ENCODE data around the gene CBY3. TPM values are rescaled to one million over a fixed set of nuclear protein-coding genes. Genes with fewer than 3 reads are reported as not detected.
"Not testable (repeated sequence)": the region's sequence is repeated elsewhere in the genome, so short reads cannot be mapped to it uniquely, and the experiment has no call there.

The CBY3 gene
- 0.28 TPM for polyA plus RNA-seq (2013, experiment 1 of 2; ENCODE audit: insufficient read length)
- polyA plus RNA-seq (2013, experiment 2 of 2; ENCODE audit: insufficient read length) = 0.16 TPM

- no peak for DNase-seq
These were observed at the start of gene CBY3 for GRCh38 chr5:179680780-179681401. Gene CBY3 (minus strand): TSS chr5:179681034. CDS start chr5:179680918, 116 bp downstream.

GRCh38 chr5:179730356-179730755 is 49.5 kb upstream of the CBY3 start:
- DNase-seq = no peak

GRCh38 chr5:179729727-179730126 is 48.9 kb upstream of the CBY3 start:
- DNase-seq = no peak

GRCh38 chr5:179729303-179729702 is 48.5 kb upstream of the CBY3 start:
- no peak for DNase-seq

GRCh38 chr5:179727106-179727505 is 46.3 kb upstream of the CBY3 start:
- DNase-seq = no peak

- no peak for DNase-seq
These were observed 43.3 kb upstream of the CBY3 start for GRCh38 chr5:179724163-179724562.

- no peak for DNase-seq
These were observed 39.4 kb upstream of the CBY3 start for GRCh38 chr5:179720222-179720621.

GRCh38 chr5:179716286-179716685 is 35.5 kb upstream of the CBY3 start:
- no peak for DNase-seq

GRCh38 chr5:179700401-179700918 is 19.6 kb upstream of the CBY3 start:
- DNase-seq = no peak

- peak; percentile 18 for DNase-seq
These were observed 18.9 kb upstream of the CBY3 start for GRCh38 chr5:179699616-179700237.

- DNase-seq = no peak
These were observed 18.2 kb upstream of the CBY3 start, which contains the start of gene CANX for GRCh38 chr5:179698935-179699615. Gene CANX (plus strand): TSS chr5:179698967. CDS start chr5:179705682, 6,715 bp downstream.

GRCh38 chr5:179697993-179698934 is 17.4 kb upstream of the CBY3 start:
- peak; percentile 100 for DNase-seq

- DNase-seq = not testable (repeated sequence)
These were observed 16.7 kb upstream of the CBY3 start for GRCh38 chr5:179697543-179697942.

GRCh38 chr5:179697108-179697507 is 16.3 kb upstream of the CBY3 start:
- no peak for DNase-seq

- DNase-seq = no peak
These were observed 15.8 kb upstream of the CBY3 start for GRCh38 chr5:179696603-179697002.

GRCh38 chr5:179694561-179694960 is 13.7 kb upstream of the CBY3 start:
- no peak for DNase-seq

GRCh38 chr5:179689212-179689611 is 8.4 kb upstream of the CBY3 start:
- not testable (repeated sequence) for DNase-seq

- DNase-seq = no peak
These were observed 637 bp downstream of the CBY3 start for GRCh38 chr5:179680014-179680779.

GRCh38 chr5:179679014-179679674 is 1.7 kb downstream of the CBY3 start:
- DNase-seq = peak; percentile 80

GRCh38 chr5:179678223-179679013 is 2.4 kb downstream of the CBY3 start:
- DNase-seq = peak; percentile 95

All from fibroblast of skin of abdomen (primary cell).